ENCODE measurements around the gene TUBGCP3. TPM values are rescaled to one million over a fixed set of nuclear protein-coding genes. Genes with fewer than 3 reads are reported as not detected.

TUBGCP3 gene
- total and polyA plus RNA-seq, 2 experiments from 2014 or later = 12.8 to 40.2 TPM

GRCh38 chr13:112619730-112620631, 32.0 kb upstream of the TUBGCP3 start:
- H3K4me2 ChIP-seq = no peak overlapping the region
- no peaks in the 10 kb centered on the region for H3K79me2 ChIP-seq (replicated peaks; ENCODE audit: insufficient read depth)
- H3K4me1 ChIP-seq (ENCODE audit: insufficient read depth) = no peaks in the 10 kb centered on the region
- no peaks in the 10 kb centered on the region for H3K27me3 ChIP-seq (ENCODE audit: insufficient read depth)
- peak overlapping the region; percentile 12 for H2AFZ ChIP-seq
- Mint-ChIP-seq H3K4me3 (peak overlapping the region; percentile 70; the same call in 2 of the 3 replicates), H3K27me3 (ENCODE audit: insufficient read depth, low read depth, poor library complexity) (peaks cover 10% of the 10 kb centered on the region), H3K27ac (no peak overlapping the region), H3K9me3 (no peaks in the 10 kb centered on the region), H3K4me1 (peaks cover 2% of the 10 kb centered on the region; the same call in 1 of the 3 replicates), H3K36me3 (ENCODE audit: low read depth) (no peaks in the 10 kb centered on the region)
- H3F3A ChIP-seq (replicated peaks; ENCODE audit: low read depth) = no peaks in the 10 kb centered on the region
- H3K4me3 ChIP-seq = peak overlapping the region; percentile 16; the same call in 1 of the 2 replicates
- no peaks in the 10 kb centered on the region for H3K36me3 ChIP-seq (ENCODE audit: insufficient read depth)
- peak; percentile 97 for ATAC-seq
- no peaks in the 10 kb centered on the region for H4K20me1 ChIP-seq (replicated peaks; ENCODE audit: insufficient read depth)
- H3K9me2 ChIP-seq (ENCODE audit: insufficient read depth) = no peaks in the 10 kb centered on the region
- DNase-seq (ENCODE audit: low spot score) = peak; percentile 85
- TF ChIP-seq ZNF114 (CRISPR knock-in tag; IDR thresholded peaks at IDR 0.05) (no peak), NANOG (IDR thresholded peaks at IDR 0.05; ENCODE audit: borderline replicate concordance) (no peak), ZNF331 (CRISPR knock-in tag; IDR thresholded peaks at IDR 0.05; ENCODE audit: low read depth) (no peak), CREB1 (CRISPR knock-in tag; IDR thresholded peaks at IDR 0.05; ENCODE audit: low read depth) (no peak), EZH2 (IDR thresholded peaks at IDR 0.05; ENCODE audit: low read depth, unreplicated experiment) (no peak)
- H3K27ac ChIP-seq (ENCODE audit: low read depth) = no peak overlapping the region

- H3K4me3 ChIP-seq = no peak overlapping the region
- H3K9me2 ChIP-seq (ENCODE audit: insufficient read depth) = no peaks in the 10 kb centered on the region
- no peaks in the 10 kb centered on the region for H3F3A ChIP-seq (replicated peaks; ENCODE audit: low read depth)
- no peak overlapping the region for H3K4me2 ChIP-seq
- no peaks in the 10 kb centered on the region for H3K79me2 ChIP-seq (replicated peaks; ENCODE audit: insufficient read depth)
- no peaks in the 10 kb centered on the region for H3K4me1 ChIP-seq (ENCODE audit: insufficient read depth)
- H3K36me3 ChIP-seq (ENCODE audit: insufficient read depth) = no peaks in the 10 kb centered on the region
- no peaks in the 10 kb centered on the region for H4K20me1 ChIP-seq (replicated peaks; ENCODE audit: insufficient read depth)
- Mint-ChIP-seq H3K4me1 (peaks cover 2% of the 10 kb centered on the region; the same call in 2 of the 3 replicates), H3K4me3 (no peak overlapping the region), H3K27ac (no peak overlapping the region), H3K27me3 (ENCODE audit: insufficient read depth, low read depth, poor library complexity) (peaks cover 10% of the 10 kb centered on the region), H3K36me3 (ENCODE audit: low read depth) (no peaks in the 10 kb centered on the region), H3K9me3 (no peaks in the 10 kb centered on the region)
- no peak for DNase-seq (ENCODE audit: low spot score)
- TF ChIP-seq NANOG (IDR thresholded peaks at IDR 0.05; ENCODE audit: borderline replicate concordance) (no peak), ZNF114 (CRISPR knock-in tag; IDR thresholded peaks at IDR 0.05) (no peak), EZH2phosphoT487 (IDR thresholded peaks at IDR 0.05; ENCODE audit: unreplicated experiment) (no peak), CTCF (conservative IDR thresholded peaks at IDR 0.05; ENCODE audit: low read depth in 2 of 2) (no peak), ZNF462 (CRISPR knock-in tag; IDR thresholded peaks at IDR 0.05) (no peak), ETS1 (IDR thresholded peaks at IDR 0.05) (no peak), STAT1 (IDR thresholded peaks at IDR 0.05; ENCODE audit: unreplicated experiment) (no peak), JUNB (IDR thresholded peaks at IDR 0.05; ENCODE audit: unreplicated experiment) (no peak), POLR2AphosphoS5 (IDR thresholded peaks at IDR 0.05; ENCODE audit: low read depth) (no peak)
- no peak overlapping the region for H3K27ac ChIP-seq (ENCODE audit: low read depth)
- H3K27me3 ChIP-seq (ENCODE audit: insufficient read depth) = no peaks in the 10 kb centered on the region
- ATAC-seq = no peak
- no peak overlapping the region for H2AFZ ChIP-seq
Observed at GRCh38 chr13:112618501-112618900, 30.5 kb upstream of the TUBGCP3 start.
